Activated B cell treated with CpG ODN at 0.5 μM for 24 hours (primary cell): ENCODE measurements around the gene PSMD6. TPM values are rescaled to one million over a fixed set of nuclear protein-coding genes. Genes with fewer than 3 reads are reported as not detected.

Experiments
- ATAC-seq: fragments of 200-7000 bp; cut with Tn5 transposase; one replicate; pipeline ENCODE4 v1.10.0; 2021; ENCODE audit warnings: low read depth, mild to moderate bottlenecking, moderate library complexity
- CTCF ChIA-PET: fragments of 350-600 bp; sonication (Branson Sonifier 250); formaldehyde crosslinking; loops from one replicate; lab custom pipeline; 2021; ENCODE audit warnings: antibody characterized with exemption; lab: Charles Lee
- POLR2A ChIA-PET: fragments of 350-600 bp; sonication (Branson Sonifier 250); formaldehyde crosslinking; loops from one replicate; lab custom pipeline; 2021; ENCODE audit warnings: antibody characterized with exemption; lab: Charles Lee
- DNase-seq: peaks from one replicate; pipeline ENCODE4 v3.0.0; 2022
- H3K27ac Mint-ChIP-seq: one replicate; pipeline ENCODE4 v1.8.0; 2020; ENCODE audit warnings: mixed read lengths
- H3K27me3 Mint-ChIP-seq: one replicate; pipeline ENCODE4 v1.8.0; 2021; ENCODE audit warnings: mixed read lengths
- H3K36me3 Mint-ChIP-seq: one replicate; pipeline ENCODE4 v1.8.0; 2021; ENCODE audit warnings: low read depth, mixed read lengths
- H3K4me1 Mint-ChIP-seq: one replicate; pipeline ENCODE4 v1.8.0; 2021; ENCODE audit warnings: mixed read lengths
- H3K4me3 Mint-ChIP-seq: one replicate; pipeline ENCODE4 v1.8.0; 2020; ENCODE audit warnings: mild to moderate bottlenecking, mixed read lengths
- H3K9me3 Mint-ChIP-seq: one replicate; pipeline ENCODE4 v1.8.0; 2020; ENCODE audit warnings: mixed read lengths
- CTCF ChIP-seq: fragments of 200-600 bp; IDR thresholded peaks from one replicate; pipeline ENCODE4 v1.8.0; 2022; ENCODE audit warnings: antibody characterized with exemption, mild to moderate bottlenecking
- intact Hi-C: fragments of 100-400 bp; cut with micrococcal nuclease; formaldehyde crosslinking; loops from one replicate; pipeline ENCODE4 v1.15.1; 2024
- total RNA-seq: library from RNA; stranded (reverse); gene quantifications from 2 replicates; pipeline ENCODE4 v1.2.3, GENCODE V29; 2022

PSMD6 gene
- total RNA-seq, 1 donor from 2014 or later: 91.4 TPM

GRCh38 chr3:64026346-64026745, 3.1 kb upstream of the PSMD6 start:
- DNase-seq (no peak), ATAC-seq (no peak)
- no peak overlapping the region for H3K4me3 Mint-ChIP-seq
- peaks cover 29% of the 10 kb centered on the region for H3K4me1 Mint-ChIP-seq
- no peak for TF ChIP-seq CTCF
- H3K27ac Mint-ChIP-seq: no peak overlapping the region
- intact Hi-C loops: no loop called here
- ChIA-PET CTCF (interaction anchor here (8.1 kb wide), 1 partner anchor 457 kb away, joined by 52 read pairs; no protein-coding TSS in a partner anchor), POLR2A (no interaction called here)
- no peaks in the 10 kb centered on the region for H3K9me3 Mint-ChIP-seq
- peaks cover 9% of the 10 kb centered on the region for H3K36me3 Mint-ChIP-seq
- peaks cover 19% of the 10 kb centered on the region for H3K27me3 Mint-ChIP-seq

GRCh38 chr3:64023861-64024223, 548 bp upstream of the PSMD6 start:
- Mint-ChIP-seq H3K4me1 (peaks cover 27% of the 10 kb centered on the region), H3K4me3 (peak overlapping the region; percentile 88), H3K36me3 (peaks cover 26% of the 10 kb centered on the region), H3K9me3 (no peaks in the 10 kb centered on the region), H3K27ac (peak overlapping the region; percentile 81), H3K27me3 (peaks cover 11% of the 10 kb centered on the region)
- ChIA-PET POLR2A (interaction anchor here (1.5 to 1.7 kb wide), 2 partner anchors 15 to 160 kb away, joined by 4 to 5 read pairs; partner anchors contain the start of genes ATXN7 and THOC7), CTCF (interaction anchor here (0.8 to 2.0 kb wide), 8 partner anchors 13 to 674 kb away, joined by 3 to 16 read pairs (median 4); no protein-coding TSS in a partner anchor)
- intact Hi-C loops: loop anchor here (1.0 to 2.0 kb wide), 3 partner anchors 112 to 461 kb away; partner anchors contain the start of genes ATXN7, SCAANT1 and THOC7
- no peak for TF ChIP-seq CTCF
- DNase-seq (no peak), ATAC-seq (no peak)

- ChIA-PET CTCF (interaction anchor here (1.1 to 1.9 kb wide), 3 partner anchors 12 to 59 kb away, joined by 3 to 5 read pairs (median 4); no protein-coding TSS in a partner anchor), POLR2A (interaction anchor here (0.6 to 1.7 kb wide), 5 partner anchors 14 to 159 kb away, joined by 3 to 5 read pairs (median 3); partner anchors contain the start of genes ATXN7 and THOC7)
- ATAC-seq (peak; percentile 6), DNase-seq (no peak)
- H3K4me1 Mint-ChIP-seq: peaks cover 27% of the 10 kb centered on the region
- H3K4me3 Mint-ChIP-seq: peak overlapping the region; percentile 88
- intact Hi-C loops: loop anchor here (1.0 to 2.0 kb wide), 3 partner anchors 110 to 462 kb away; partner anchors contain the start of genes ATXN7, SCAANT1 and THOC7
- peaks cover 38% of the 10 kb centered on the region for H3K36me3 Mint-ChIP-seq
- peaks cover 4% of the 10 kb centered on the region for H3K27me3 Mint-ChIP-seq
- peak overlapping the region; percentile 81 for H3K27ac Mint-ChIP-seq
- TF ChIP-seq CTCF: no peak
- no peaks in the 10 kb centered on the region for H3K9me3 Mint-ChIP-seq
Measured at GRCh38 chr3:64022451-64023186, 675 bp downstream of the PSMD6 start.

- no peaks in the 10 kb centered on the region for H3K9me3 Mint-ChIP-seq
- H3K36me3 Mint-ChIP-seq: peaks cover 45% of the 10 kb centered on the region
- H3K4me1 Mint-ChIP-seq: peaks cover 27% of the 10 kb centered on the region
- POLR2A ChIA-PET: no interaction called here
- CTCF ChIA-PET: no interaction called here
- intact Hi-C loops: loop anchor here (2.0 kb wide), 2 partner anchors 15 to 463 kb away; no protein-coding TSS in a partner anchor
- DNase-seq (no peak), ATAC-seq (no peak)
- peak overlapping the region; percentile 88 for H3K4me3 Mint-ChIP-seq
- H3K27ac Mint-ChIP-seq: peak overlapping the region; percentile 81
- H3K27me3 Mint-ChIP-seq: peaks cover 2% of the 10 kb centered on the region
- no peak for TF ChIP-seq CTCF
Measured at GRCh38 chr3:64021922-64022321, 1.4 kb downstream of the PSMD6 start.

GRCh38 chr3:64019879-64020278, 3.4 kb downstream of the PSMD6 start:
- peaks cover 63% of the 10 kb centered on the region for H3K36me3 Mint-ChIP-seq
- ATAC-seq: no peak
- CTCF ChIA-PET: no interaction called here
- no peak overlapping the region for H3K27ac Mint-ChIP-seq
- H3K9me3 Mint-ChIP-seq: no peaks in the 10 kb centered on the region
- no peak for DNase-seq
- H3K27me3 Mint-ChIP-seq: no peaks in the 10 kb centered on the region
- intact Hi-C loops: loop anchor here (2.0 kb wide), 1 partner anchor 13 kb away; no protein-coding TSS in a partner anchor
- peaks cover 28% of the 10 kb centered on the region for H3K4me1 Mint-ChIP-seq
- no peak overlapping the region for H3K4me3 Mint-ChIP-seq
- no peak for TF ChIP-seq CTCF
- POLR2A ChIA-PET: no interaction called here
